ENCODE data around the gene SMYD1.

DNA sequence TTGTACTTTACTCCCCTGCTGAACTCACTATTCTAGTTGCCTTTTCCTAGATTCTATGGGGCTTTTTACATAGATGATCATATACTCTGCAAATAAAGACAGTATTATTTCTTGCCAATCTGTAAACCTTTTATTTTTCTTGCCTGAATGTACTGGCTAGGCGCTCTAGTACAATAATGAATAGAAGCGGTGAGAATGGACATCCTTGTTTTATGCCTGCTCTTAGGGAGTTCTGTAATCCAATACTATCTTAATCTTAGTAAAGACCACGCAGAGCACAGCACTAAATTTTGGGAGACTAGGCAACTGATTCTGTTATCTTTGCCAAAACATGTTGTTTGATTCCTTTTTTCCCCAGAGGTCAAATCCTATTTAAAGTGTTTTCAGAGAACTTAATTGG is 19.1 kb upstream of the SMYD1 start:
- TF ChIP-seq POLR2AphosphoS5 (IDR thresholded peaks at IDR 0.05), result no peak
- TF ChIP-seq, protein P1, sequence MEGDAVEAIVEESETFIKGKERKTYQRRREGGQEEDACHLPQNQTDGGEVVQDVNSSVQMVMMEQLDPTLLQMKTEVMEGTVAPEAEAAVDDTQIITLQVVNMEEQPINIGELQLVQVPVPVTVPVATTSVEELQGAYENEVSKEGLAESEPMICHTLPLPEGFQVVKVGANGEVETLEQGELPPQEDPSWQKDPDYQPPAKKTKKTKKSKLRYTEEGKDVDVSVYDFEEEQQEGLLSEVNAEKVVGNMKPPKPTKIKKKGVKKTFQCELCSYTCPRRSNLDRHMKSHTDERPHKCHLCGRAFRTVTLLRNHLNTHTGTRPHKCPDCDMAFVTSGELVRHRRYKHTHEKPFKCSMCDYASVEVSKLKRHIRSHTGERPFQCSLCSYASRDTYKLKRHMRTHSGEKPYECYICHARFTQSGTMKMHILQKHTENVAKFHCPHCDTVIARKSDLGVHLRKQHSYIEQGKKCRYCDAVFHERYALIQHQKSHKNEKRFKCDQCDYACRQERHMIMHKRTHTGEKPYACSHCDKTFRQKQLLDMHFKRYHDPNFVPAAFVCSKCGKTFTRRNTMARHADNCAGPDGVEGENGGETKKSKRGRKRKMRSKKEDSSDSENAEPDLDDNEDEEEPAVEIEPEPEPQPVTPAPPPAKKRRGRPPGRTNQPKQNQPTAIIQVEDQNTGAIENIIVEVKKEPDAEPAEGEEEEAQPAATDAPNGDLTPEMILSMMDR (IDR thresholded peaks at IDR 0.05), result no peak
- no peak for TF ChIP-seq EP300 (IDR thresholded peaks at IDR 0.05)

All from stomach (tissue), 4 donors.